ENCODE measurements around the gene P4HTM.
"Not testable (repeated sequence)": the region's sequence is repeated elsewhere in the genome, so short reads cannot be mapped to it uniquely, and the experiment has no call there.

Gene P4HTM

DNA sequence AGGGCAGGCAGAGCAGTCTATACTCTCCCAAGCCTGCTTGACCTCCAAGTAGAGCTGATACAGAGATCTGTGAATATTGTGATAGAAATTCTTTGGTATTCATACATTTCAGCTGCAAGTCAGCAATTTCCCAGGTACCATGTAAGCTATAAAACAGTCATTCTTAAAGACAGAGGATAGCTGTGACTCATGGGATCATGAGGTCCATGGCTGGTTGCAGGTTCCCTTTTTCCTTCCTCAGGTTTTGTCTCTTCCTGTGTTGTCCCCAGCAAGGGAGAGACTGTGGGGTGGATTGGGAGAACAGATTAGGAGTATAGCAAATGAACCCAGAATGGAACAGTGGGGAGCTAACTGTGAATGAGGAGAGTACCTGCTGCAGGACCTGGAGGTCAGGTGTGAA is 5.4 kb upstream of the P4HTM start:
- no peak for DNase-seq

DNA sequence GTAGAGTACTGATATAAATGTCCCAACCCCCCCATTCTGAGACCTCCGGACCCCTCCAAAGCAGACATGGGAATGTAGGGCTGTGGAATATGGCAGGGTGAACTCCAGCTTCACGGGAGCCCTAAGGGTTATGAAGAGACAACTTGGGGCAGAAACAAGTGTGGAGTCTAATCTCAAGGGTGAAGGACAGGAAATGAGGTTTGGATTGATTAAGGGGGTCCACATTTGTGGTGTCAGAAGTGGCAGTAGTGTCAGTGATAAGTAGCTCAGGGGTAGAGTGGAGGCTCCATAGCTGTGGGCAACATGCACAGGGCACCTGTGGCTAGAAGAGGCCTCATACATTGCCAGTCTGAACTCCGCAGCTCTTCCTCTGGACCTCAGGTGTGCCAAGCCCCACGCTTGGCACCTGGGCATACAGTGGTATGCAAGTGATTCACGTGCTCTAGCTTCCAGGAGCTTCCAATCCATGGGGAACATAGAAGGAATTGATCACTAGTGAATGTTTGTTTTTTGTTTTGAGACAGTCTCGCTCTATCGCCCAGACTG is 4.1 kb upstream of the P4HTM start:
- DNase-seq: no peak

DNA sequence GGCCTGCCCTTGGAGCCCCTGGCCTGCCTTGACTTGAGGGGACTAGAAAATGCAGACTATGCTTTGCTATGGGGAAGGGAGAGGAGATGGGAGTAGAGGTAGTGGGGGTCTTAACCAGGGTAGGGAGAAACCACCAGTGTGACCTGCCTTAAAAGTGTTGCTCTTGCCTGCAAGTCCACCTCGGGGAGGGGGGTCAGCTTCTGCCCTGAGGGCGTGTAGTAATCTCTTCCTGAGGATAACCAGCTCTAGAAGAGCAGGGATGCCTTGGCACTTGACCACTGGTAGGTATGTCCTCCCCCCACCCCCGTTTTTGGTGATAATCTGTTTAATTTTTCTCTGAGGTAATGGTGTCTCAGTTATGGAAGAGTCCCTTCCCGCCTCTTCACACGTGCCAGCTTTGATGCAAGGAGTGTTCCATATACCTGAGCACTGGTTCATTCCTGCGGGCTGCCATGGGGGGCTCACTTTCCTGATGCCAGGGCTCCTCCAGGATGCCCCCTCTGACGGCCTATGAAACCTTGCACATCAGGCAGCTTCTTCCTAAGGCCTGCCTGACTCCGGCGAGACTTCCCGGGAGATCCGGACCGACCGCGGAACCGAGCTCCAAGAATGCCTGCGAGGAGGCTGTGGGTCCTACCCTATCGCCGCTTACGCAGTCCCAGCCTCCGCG is 780 bp upstream of the P4HTM start:
- DNase-seq: no peak

DNA sequence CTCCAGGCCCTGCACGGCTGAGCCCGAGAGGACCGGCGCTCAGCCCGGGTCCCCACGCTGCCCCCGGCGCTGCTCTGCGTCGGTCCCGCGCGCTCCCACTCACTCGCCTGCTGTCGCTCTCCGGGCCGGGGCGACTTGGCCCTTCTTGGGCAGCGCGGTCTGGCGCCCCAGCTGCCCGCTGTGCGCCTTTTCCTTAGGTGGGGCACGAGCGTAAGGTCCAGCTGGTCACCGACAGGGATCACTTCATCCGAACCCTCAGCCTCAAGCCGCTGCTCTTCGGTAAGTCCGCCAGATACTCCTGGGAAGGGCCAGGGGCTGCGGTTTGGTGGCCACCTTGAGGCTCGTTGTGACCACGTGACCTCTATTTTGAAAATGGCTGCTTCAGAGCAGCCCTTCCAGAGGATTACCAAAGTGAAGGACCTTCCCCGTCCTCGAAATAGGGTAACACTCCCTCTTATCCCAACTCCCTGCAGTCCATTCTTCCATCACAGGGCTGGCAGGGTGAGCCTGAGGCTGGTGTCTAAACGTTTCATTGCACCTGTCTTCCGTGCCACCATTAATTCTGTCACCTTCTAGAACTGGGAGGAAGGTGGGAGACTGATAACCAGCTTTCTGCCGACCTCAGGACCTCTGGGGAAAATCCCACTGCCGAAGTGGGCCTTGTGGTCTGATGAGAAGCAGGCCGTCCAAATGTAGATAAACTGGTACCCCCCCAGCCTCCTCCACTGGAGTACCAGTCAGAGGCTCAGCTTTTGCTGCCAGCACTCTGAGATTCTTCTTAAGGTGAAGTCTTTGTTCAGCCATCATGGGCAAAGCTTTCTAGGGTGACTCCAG is 812 bp downstream of the P4HTM start:
- no peak for DNase-seq

DNA sequence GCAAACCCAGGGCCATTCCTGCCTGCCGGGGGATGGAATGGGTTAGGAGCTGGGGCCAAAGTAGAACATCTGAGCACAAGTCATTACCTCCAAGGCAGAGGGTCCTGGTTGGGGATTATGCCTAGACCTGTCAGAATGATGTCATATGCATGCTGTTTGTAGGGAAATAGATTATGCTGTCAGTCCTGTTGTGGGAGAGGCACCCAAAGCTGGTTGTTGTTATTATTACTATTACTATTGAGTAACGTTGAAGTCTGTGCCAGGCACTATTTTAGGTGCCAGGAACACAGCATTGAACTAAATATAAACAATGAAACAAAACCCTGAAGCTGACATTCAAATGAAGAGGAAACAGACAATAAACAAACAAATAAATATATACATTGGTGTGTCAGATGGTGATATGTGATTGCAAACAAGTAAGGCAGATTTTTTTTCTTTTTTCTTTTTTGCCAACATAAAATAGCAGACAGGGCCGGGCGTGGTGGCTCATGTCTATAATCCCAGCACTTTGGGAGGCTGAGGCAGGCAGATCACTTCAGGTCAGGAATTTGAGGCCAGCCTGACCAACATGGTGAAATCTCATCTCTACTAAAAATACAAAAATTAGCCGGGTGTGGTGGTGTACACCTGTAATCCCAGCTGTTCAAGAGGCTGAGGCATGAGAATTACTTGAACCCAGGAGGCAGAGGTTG is 2.0 kb downstream of the P4HTM start:
- no peak for DNase-seq

DNA sequence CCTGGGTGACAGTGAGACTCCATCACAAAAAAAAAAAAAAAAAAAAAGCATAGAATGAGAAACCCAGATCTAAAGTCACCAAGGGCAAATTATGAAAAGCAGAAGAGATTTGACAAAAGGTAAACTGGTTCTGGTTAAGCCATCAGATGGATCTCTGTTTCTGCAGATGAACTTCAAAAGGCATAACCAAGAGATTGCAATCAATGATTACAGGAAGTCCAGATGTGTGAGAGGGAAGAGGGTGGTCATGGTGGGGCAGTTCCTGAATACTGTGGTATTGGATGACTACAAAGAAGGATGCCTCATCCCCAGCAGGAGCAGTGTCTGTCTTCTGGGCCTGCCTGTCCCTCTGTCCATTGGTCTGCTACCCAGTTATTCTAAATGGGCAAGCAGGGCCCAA is 3.8 kb downstream of the P4HTM start:
- no peak for DNase-seq

DNA sequence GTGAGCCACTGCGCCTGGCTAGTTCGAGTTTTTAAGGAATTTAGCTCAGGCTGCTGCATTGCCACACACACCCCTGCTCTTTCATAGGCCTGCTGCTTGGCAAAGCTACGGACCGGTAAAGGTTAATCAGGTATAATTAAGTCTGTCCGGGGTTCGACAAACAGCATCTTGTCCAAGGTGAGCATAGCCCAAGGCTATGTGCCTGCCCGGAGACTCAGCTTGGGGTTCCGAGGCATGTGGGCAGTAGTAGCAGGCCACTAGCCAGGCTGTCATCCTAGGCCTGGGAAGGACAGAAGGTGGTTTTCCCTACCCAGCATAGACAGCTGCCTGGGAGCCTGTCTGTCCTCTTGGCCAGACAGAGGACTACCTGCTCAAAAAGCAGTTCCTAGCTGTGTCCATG is 6.6 kb downstream of the P4HTM start:
- no peak for DNase-seq

DNA sequence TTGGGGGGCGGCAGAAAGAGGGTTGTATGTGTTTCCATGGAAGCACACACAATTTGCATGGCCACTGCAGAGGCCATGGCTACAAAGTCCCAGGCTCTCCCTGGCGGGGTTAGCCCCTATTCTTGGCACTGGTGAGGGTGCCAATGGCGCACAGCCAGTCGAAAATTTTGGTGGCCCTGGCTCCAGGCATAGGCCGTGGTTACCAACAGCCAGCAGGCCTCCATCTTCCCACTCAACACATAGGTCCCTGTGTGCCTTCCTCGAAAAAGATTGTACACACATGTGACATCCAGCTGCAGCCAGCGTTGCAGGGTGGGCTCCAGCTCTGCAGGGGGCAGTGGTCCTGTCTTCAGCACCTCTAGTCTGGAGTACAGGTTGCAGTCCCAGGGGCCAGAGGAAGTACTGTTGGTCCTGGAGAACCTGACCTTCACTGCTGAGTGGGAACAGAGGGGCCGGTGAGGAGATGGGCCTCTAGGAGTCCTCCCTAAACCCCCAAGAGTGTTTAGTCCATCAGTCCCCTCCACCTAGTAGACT is 7.1 kb downstream of the P4HTM start:
- DNase-seq: no peak

DNA sequence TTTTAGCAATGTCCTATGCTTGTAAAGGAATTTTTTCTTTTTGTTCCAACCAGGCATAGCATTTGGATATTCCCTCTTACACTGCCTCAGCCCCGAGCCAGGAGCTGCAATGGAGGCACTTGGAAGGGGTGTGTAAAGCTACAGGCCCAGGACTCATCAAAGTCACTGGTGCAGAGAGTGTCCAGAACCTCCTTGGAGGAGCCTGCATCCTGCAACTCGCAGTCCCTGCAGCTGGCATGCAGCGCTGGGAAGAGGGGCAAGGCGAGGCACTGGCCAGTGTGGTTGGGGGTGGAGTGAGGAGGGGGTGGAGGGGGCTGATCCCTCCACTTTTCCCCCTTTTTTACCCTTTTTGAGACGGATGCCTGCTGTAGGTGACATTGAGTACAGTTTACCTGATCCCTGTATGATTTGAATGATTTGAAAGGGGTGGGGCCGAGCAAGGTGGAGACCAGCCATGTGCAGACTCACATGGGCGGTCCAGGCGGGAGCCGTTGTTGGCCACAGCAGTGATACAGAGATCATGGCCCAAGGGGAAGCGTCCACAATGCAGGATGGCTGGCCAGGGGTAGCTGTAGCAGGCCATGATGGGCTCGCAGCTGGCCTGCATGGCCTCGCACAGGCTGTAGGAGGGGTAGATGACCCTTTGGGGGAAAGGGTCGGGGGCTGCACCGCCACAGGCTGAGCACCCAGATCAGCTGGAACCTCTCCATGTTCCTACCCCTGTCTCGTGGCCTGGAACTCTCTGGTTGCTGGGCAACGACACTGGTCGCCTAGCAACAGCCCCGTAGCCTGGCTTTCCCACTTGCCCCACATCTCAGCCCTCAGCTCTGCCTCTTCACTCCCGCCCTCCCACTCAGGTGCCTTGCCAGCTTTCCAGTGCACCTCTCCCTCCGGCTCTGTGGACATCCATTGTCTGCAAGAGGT is 7.9 kb downstream of the P4HTM start:
- no peak for DNase-seq

DNA sequence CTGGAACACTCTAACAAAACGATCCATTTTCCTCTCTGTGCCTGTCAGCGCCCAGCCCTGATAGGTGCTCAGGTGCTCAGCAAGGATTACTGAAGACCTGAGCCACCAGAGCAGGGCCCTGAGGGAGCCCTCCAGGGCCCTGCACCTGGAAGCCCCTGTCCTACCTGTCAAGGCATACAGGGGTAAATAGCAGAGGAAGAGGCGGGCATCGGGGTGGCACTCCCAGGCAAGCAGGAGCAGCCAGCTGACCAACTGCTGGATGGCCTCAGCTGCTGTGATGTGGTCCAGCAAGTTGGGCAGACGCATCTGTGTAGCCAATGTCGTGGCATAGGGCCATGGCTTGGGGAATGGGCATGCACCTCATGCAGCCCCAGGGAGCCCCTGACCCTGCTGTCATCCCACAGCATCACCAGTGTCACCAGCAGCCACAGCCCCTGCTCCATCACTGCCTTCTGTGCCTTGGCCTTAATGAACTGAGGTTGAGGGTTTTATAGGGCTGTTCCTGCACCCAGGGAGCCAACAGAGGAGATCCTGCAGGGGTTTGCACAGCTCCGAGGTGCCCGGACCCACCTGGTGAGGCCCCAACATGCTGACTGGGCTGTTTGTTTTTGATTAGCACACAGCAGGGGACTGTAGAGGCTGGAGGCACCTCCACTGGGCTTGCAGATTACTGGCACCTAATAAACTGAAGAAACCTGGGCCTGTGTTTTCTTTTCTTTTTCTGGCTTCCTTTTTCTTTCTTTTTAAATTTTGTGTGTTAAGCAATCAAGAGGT is 9.2 kb downstream of the P4HTM start:
- DNase-seq: no peak

DNA sequence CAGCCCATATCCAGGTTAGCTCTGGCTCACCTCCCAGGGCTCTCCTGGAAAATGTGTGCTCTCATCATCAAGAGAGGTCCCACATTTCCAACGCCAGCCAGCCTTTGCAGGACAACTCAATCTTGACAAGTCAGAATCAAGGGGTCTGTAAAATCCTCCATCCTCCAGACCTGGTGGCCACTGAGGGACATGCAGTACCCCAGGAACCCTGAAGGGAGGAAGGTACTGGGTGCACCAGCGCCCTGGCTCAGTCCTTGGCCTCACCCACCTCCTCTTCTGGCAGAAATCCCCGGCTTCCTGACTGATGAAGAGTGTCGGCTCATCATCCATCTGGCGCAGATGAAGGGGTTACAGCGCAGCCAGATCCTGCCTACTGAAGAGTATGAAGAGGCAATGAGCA is 11.1 kb downstream of the P4HTM start:
- no peak for DNase-seq

DNA sequence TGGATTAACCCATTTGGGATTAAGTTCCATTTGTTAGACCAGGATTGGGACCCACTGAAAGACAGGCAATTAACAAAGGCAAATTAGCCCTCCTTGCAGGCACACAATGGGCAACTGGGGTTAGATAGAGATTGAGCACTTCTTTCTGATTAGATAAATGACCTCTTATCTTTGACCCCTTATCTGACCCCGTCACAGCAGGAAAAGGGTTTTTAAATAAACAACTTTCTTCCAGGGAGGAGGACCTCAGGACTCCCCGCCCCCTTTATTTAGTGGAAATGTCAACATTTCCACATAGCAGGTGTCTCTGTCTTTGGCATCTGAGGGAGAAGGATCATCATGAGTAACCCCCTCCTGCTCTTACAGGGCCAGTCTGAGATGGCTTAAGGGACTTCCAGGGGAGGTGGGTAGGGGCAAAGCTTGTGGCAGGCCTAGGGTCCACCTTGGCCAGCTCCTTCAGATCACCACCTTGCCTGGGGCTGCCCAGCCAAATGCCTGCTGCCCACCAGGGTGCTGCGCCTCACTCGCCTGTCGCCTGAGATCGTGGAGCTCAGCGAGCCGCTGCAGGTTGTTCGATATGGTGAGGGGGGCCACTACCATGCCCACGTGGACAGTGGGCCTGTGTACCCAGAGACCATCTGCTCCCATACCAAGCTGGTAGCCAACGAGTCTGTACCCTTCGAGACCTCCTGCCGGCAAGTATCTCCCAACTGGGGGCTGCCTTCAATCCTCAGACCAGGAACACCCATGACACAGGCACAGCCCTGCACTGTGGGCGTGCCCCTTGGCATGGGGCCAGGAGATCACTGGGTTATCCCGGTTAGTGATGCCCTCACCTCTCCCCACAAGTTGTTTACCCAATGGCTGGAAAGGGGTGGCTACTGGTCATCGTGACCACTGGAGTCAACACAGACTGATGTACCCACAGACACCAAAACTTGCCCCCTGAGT is 14.6 kb downstream of the P4HTM start:
- DNase-seq: no peak

DNA sequence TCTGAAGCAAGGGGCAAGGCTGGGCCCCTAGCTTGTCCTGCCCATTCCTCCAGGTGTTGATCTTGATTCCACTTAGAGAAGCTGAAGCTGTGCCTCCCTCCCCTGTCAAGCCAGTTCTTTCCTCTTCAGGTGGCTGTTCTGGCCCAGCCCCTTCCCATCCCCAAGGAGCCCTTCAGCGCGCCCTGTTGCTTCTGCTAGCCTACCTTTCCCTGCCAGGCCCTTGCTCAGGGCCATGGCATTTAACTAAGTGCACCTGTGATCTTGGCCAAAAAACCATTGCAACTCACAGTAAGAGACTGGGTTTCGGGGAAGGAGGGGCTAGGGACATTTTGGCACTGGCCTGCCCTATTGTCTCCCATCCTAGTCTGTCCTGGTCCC is 15.3 kb downstream of the P4HTM start:
- DNase-seq: no peak

DNA sequence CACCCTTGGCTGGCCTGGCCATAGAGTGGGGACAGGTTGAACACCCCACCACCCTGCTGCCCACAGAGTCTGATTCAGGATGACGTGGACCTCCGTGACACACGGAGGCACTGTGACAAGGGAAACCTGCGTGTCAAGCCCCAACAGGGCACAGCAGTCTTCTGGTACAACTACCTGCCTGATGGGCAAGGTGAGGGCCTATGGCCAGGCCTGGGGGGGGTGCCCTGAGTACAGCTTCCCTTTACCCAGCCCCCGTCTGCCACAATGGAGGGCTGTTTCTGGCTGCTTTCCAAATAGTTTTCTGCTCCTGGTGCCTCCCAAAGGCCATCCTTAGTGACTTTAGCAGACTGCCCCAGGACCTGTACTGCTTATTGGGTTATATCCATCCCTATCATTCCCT is 16.0 kb downstream of the P4HTM start:
- no peak for DNase-seq

DNA sequence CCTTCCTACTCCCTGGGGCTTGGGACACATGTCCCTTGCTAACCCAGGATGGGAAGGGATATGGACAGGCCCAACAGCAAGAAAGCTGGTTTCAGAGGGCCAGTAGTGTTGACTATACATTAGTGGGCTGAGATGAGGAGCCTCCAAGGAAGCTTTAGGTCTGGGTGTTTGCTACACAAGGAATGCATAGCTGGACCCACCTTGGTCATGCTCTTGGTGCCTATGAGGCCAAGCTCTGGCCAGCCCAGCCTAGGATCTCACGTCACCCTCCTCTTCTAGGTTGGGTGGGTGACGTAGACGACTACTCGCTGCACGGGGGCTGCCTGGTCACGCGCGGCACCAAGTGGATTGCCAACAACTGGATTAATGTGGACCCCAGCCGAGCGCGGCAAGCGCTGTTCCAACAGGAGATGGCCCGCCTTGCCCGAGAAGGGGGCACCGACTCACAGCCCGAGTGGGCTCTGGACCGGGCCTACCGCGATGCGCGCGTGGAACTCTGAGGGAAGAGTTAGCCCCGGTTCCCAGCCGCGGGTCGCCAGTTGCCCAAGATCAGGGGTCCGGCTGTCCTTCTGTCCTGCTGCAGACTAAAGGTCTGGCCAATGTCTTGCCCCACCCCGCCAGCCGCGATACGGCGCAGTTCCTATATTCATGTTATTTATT is 16.5 kb downstream of the P4HTM start:
- DNase-seq: no peak

DNA sequence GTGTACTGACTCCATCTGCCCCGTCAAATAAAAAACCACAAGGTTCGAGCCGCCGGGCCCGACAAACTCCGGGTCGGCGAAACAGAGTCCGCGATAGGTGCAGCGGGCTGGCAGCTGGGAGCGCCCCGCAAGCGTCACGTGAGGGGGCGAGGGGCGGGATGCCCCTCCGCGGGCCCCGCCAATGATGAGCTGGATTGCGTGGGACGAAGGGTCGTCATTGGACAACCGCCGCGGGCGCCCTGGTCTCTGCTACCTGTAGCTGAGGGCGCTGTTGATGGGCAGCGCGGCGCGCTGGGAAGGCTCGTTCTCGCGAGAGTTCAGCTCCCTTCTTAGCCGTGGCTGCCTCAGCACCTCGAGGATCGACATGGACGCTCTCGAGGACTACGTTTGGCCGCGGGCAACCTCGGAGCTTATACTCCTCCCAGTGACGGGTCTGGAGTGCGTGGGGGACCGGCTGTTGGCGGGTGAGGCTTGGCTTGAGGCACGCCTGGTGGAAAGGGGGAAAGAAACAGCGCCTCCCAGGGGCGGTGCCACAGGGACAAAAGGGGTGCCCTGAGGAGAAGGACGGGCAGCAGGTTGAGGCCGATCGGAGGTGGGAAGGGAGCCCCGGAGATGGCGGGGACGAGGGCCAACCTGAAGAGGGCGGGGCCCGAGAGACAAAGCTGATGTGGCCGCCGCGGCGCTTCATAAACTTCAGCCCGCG is 17.2 kb downstream of the P4HTM start, which contains the start of gene WDR6:
Gene WDR6 (plus strand): TSS at position 324 of the 703 bp plus-strand sequence. CDS start 41 bp downstream, at position 365.
- peak; percentile 66 for DNase-seq

DNA sequence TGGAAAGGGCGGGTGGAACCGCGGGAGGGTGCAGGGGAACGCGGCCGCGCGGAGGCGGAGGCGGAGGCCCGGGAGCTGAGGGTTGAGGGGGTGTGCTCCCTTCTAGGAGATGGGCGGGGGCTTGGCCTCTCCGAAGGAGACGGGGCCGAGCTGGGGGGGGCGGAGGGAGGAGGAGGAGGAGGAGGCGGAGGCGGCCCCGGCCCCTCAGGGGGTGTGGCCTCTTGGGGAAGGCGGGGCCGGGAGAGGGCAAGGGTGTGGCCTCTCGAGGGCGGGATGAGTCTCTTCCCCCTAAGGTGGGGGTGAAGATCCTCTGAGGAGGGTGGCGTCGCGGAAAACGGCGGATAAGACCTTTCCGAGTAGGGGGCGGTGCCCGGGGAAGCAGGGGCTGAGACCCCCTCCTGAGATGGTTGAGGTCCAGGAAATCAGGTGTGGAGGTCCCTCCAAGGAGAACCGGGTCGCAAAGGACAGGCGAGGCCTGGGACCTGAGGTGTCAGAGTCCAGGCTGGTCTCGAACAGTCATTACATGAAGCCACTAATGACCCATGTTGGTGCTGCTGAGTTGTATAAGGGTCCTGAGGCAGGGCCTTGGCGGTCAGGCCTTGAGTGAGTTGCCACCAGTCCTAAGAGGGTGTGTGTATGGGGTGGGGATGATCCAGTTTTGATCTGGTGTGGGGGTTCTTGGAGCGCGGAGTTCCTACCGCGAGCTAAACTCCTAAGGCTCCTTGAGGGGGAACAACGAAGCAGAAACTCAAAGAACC is 17.9 kb downstream of the P4HTM start:
- no peak for DNase-seq

DNA sequence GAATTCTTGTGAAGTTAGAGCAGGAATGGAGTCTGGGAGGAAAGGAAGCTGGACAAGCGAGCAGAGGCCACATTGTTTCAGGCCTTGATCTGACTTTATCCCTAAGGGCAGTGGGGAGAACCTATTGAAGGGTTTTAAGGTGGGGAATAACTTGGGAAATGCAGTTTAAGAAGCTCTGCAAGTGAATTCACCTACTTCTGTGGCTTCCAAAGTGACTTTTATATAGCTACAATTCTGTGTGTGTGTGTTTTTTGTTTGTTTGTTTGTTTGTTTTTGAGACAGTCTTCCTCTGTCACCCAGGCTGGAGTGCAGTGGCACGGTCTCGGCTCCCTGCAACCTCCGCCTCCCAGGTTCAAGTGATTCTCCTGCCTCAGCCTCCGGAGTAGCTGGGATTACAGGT is 18.6 kb downstream of the P4HTM start:
- not testable (repeated sequence) for DNase-seq
